Neural cell (in vitro differentiated cells): ENCODE measurements around the gene COL6A3.

ENCODE experiments used
- EZH2 ChIP-seq: fragments of 200-600, 300-800 bp; shearing (Covaris generic), sonication (generic); IDR thresholded peaks from 2 replicates; pipeline ENCODE4 v1.6.1; 2014; ENCODE audit warnings: antibody characterized with exemption, low read length, borderline replicate concordance, mild to moderate bottlenecking; ENCODE audit not compliant: insufficient read depth, poor library complexity, severe bottlenecking
- SMC3 ChIP-seq: fragments of 450-650 bp; conservative IDR thresholded peaks from 2 replicates; pipeline ENCODE4 v1.6.1; 2014; ENCODE audit warnings: antibody characterized with exemption, mild to moderate bottlenecking, moderate library complexity; ENCODE audit not compliant: poor library complexity
- TF ChIP-seq, protein P1 (sequence below): fragments of 450-650 bp; IDR thresholded peaks from 2 replicates; pipeline ENCODE4 v1.5.1; 2014; ENCODE audit warnings: antibody characterized with exemption, mild to moderate bottlenecking, moderate library complexity; ENCODE audit not compliant: poor library complexity, severe bottlenecking

DNA sequence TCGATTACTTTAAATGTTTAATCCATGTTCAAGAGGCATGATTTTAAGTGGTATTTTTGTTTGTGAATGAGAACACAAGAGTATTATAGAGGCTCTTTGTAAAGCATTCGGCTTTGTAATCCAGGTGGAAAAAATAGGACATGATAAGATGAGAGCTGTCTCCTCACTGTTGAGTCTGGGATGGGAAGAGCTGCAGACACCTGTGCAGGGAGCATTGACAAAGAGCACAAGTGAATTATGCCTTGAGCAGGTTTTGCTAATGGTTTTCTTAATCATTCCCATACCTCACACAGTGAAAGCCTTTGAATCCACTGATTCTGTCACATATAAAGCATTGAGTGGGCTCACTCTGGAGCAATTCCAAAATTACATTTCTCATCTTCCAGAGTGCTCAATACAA, 9.6 kb downstream of the COL6A3 start:
- TF ChIP-seq, protein P1, sequence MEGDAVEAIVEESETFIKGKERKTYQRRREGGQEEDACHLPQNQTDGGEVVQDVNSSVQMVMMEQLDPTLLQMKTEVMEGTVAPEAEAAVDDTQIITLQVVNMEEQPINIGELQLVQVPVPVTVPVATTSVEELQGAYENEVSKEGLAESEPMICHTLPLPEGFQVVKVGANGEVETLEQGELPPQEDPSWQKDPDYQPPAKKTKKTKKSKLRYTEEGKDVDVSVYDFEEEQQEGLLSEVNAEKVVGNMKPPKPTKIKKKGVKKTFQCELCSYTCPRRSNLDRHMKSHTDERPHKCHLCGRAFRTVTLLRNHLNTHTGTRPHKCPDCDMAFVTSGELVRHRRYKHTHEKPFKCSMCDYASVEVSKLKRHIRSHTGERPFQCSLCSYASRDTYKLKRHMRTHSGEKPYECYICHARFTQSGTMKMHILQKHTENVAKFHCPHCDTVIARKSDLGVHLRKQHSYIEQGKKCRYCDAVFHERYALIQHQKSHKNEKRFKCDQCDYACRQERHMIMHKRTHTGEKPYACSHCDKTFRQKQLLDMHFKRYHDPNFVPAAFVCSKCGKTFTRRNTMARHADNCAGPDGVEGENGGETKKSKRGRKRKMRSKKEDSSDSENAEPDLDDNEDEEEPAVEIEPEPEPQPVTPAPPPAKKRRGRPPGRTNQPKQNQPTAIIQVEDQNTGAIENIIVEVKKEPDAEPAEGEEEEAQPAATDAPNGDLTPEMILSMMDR, result no peak
- TF ChIP-seq EZH2, result no peak
- no peak for TF ChIP-seq SMC3
